Stimulated activated CD4-positive, alpha-beta T cell treated with anti-CD3 and anti-CD28 coated beads, Interleukin-4, amount 100 ng/mL, for 48 hours (primary cell): ENCODE data around the gene DAG1.
"Not testable (repeated sequence)": the region's sequence is repeated elsewhere in the genome, so short reads cannot be mapped to it uniquely, and the experiment has no call there.

Source experiments
- DNase-seq, 2 donors: peaks; one replicate each; pipeline ENCODE4 v3.0.0-alpha.2; 2020; ENCODE audit warnings: low read depth in 2 of 2

Gene DAG1

GRCh38 chr3:49470714-49471420 lies 800 bp downstream of the DAG1 start:
- DNase-seq = no peak

DNA sequence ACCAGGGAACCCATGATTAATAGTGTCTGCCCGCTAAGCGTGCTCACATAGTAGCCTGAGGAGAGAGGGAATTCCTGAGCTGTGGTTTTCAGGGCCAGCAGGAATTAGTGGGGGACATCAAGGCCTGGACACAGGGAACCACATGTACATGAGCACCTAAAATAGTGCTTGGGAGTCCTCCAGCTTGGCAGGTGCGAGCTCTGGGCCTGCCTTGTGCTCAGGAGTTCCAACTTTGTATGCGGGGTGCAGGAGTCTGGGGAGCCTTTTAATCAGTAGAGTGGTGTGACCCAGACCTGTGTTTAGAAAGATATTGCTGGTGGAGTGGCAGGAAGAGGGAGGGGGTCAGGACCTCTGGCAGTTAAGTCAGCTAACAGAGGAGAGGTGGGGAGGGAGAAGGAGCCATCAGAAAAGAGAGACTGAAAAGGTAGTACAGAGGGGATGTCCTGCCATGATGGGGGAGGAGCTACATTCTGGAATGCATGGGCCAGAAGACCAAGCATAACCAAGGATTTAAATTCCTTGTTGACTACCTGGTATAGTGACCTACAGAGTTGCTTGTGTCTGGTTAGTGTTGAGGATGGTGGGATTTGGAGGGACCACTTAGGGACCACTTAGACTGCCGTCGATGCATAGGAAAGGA lies 1.9 kb downstream of the DAG1 start:
- DNase-seq = no peak

- DNase-seq = no peak
Measured at GRCh38 chr3:49476563-49476962, 6.5 kb downstream of the DAG1 start.

DNA sequence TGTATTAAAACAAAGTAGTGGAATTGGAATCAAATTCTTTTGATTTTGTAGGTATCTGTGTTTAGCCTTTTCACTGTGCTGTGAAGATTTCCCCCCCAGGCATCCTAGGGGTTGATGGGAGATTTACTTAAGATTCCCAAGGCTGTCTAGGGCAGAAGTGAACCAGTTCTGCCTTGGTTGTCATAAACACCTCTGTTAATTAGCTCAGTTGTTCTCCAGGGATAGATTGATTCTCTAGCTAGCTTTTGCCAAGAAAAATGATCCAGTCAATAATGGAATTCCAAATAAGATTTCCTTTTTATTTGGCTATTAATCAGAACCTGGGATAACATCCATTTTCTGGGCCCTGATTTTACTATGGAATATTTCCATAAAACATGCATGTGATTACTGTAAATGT lies 12.7 kb downstream of the DAG1 start:
- no peak for DNase-seq

- no peak for DNase-seq
Measured at GRCh38 chr3:49484471-49484870, 14.4 kb downstream of the DAG1 start.

DNA sequence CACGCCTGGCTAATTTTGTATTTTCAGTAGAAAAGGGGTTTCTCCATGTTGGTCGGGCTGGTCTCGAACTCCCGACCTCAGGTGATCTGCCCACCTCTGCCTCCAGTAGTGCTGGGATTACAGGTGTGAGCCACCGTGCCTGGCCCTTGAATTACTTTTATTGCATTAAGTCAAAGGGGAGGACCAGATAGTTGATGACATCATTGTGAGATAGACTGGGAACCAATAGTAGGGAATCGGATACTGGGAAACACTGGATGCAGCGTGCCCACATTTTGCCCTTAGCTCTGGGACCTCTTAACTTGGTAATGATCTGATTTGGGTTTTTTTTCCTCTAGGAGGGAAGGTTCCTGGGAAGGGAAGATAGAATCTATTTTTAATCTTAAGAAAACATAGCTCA lies 19.2 kb downstream of the DAG1 start:
- DNase-seq = no peak

DNA sequence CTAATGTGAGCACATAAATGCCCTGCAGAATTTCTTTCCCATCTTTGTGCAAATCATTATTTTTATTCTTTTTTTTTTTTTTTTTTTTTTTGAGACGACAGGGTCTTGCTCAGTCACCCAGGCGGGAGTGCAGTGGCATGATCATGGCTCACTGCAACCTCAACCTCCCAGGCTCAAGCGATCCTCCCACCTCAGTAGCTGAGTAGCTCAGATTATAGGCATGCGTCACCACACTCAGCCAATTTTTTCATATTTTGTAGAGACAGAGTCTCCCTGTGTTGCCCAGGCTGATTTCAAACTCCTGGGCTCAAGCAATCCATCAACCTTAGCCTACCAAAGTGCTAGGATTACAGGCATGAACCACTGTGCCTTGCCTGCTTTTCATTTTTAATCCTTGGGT lies 22.9 kb downstream of the DAG1 start:
- no peak for DNase-seq

- no peak for DNase-seq
Measured at GRCh38 chr3:49493901-49494300, 23.8 kb downstream of the DAG1 start.

DNA sequence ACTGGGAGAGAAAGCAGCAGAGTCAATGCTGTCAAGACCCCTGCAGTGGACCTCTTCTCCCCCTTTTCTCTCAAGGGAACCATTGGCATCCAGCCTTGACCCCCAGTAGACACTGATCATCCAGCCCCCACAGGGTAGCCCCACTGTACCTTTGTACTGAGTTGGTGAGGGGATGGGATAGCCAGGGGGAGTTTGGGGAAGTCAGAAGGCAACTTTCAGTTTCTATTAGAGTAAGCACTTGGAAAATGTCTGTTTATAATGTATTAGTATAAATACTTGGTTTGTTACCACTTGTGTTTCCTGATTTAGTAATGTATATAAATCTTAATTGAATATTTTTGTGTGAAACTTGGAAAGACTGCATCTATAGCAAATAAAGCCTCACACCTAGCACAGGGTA lies 25.0 kb downstream of the DAG1 start:
- DNase-seq = no peak

GRCh38 chr3:49496845-49497244 lies 26.8 kb downstream of the DAG1 start:
- not testable (repeated sequence) for DNase-seq

DNA sequence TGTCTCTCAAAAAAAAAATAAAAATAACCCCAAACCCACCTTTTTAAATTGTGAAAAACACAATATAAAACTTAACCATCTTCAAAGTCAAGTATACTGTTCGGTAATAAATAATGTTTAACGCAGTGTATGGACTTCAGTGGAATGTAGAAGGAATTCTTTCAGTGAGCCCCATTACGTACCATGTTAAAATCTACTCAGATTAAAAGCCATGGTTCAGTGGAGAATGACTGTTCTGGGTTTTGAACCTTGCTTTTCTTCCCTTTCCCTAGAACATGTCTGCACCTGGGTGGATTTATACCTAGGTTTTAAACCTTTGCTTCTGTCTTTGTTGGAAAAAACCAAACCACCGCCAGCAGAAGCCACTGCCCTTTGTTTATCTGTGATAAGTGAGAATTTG lies 27.5 kb downstream of the DAG1 start:
- no peak for DNase-seq

GRCh38 chr3:49498239-49498638 lies 28.2 kb downstream of the DAG1 start:
- DNase-seq = no peak

GRCh38 chr3:49498648-49499047 lies 28.6 kb downstream of the DAG1 start:
- no peak for DNase-seq

GRCh38 chr3:49500205-49500731 lies 30.2 kb downstream of the DAG1 start:
- no peak for DNase-seq

DNA sequence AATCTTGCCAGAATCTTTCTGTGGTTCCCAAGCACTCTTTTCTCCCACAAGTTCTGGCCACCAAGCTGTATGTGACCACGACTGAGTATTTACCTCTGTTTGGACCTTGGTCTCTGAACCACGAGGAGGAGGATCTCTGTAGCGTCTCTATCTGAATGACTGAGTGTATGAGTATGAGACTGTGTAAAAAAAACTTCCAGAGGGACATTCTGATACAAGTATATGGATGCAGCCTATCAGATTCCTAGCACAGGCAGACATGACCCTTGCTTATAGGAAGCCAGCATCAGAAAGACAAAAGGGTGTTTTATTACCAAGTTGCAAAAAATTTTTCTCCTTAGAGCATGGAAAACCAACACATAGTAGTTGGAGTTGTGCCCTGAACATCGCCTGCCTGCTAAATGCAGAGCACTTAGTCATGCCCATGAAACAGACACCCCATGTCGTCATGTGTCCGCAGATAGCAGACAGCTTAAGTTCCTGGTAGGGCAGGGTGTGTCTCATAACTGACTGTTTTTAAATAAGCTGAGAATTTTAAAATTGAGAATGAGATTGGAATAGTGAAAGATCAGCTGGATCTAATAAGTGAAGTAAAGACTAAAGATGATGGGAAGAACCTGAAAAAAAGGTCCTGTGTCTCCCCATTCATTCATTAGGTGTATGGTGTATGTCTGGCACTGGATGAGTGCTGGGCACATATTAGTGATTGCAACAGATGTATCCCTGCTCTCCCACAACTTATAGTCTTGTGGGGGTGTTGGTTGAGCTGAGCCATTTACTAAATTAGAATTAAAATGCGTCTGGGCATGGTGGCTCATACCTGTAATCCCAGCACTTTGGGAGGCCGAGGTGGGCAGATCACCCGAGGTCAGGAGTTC lies 30.9 kb downstream of the DAG1 start:
- no peak for DNase-seq

- DNase-seq = no peak
Measured at GRCh38 chr3:49501842-49502241, 31.8 kb downstream of the DAG1 start.

- DNase-seq = no peak
Measured at GRCh38 chr3:49506906-49507305, 36.8 kb downstream of the DAG1 start.

GRCh38 chr3:49509028-49509561 lies 39.0 kb downstream of the DAG1 start:
- no peak for DNase-seq

DNA sequence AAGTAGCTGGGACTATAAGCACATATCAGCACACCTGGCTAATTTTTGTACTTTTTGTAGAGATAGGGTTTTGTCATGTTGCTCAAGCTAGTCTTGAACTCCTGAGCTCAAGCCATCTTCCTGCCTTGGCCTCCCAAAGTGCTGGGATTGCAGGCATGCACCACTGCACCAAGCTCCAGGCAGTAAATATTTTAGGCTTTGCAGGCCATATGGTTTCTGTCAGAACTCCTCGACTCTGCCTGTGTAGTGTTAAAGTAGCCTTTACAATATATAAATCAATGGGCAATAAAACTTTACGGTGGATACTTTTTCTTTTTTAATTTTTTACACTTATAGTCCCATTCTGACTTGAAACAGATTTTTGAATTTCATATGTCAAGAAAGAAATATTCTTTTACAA lies 41.6 kb downstream of the DAG1 start:
- no peak for DNase-seq

DNA sequence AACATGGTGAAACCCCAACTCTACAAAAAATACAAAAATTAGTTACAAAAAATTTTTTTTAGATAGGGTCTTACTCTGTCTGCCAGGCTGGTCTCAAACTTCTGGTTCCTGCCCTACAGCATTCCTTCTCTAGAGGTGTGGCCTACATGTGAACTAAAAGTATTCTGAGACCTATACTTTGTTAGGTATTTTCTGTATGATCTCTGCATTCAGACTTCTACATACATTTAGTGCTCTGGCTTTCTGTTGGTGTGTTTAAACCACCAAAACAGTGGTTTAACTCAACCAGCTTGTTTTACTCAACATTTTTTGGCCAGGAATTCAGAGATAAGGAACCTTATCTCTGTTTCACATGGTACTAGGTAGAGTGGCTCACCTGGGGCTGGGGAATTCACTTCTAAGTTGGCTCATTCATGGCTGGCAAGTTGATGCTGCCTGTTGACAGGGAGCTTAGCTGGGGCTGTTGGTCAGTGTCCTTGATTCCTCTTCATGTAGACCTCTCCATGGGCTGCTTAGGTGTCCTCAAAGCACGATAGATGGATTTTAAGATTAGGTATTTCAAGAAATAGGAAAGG lies 42.8 kb downstream of the DAG1 start:
- no peak for DNase-seq

- no peak for DNase-seq
Measured at GRCh38 chr3:49513494-49514124, 43.5 kb downstream of the DAG1 start.
